Lower leg skin (tissue), 4 donors: ENCODE data around the gene DUSP22. TPM values are rescaled to one million over a fixed set of nuclear protein-coding genes. Genes with fewer than 3 reads are reported as not detected.

Experiments used
- DNase-seq, 2 donors: peaks; one replicate each; pipeline ENCODE4 v3.0.0-alpha.2; 2019; ENCODE audit warnings: low spot score in 2 of 2
- H3K4me3 ChIP-seq: fragments of 200-600 bp; sonication (generic); 2 replicates; pipeline ENCODE4 v1.5.1; 2017; ENCODE audit warnings: mild to moderate bottlenecking, low read depth; ENCODE audit not compliant: poor library complexity, severe bottlenecking
- POLR2A ChIP-seq, 2 donors: fragments of 450-650 bp; IDR thresholded peaks; one replicate each; pipeline ENCODE4 v1.6.1; 2016 to 2017; ENCODE audit warnings: antibody characterized with exemption in 2 of 2, mild to moderate bottlenecking in 1 of 2, moderate library complexity in 1 of 2
- WGBS, 2 donors: methylation state at CpG; one replicate each; pipeline ENCODE4 v1.1.5; 2018; 5-methylcytosine and 5-hydroxymethylcytosine counted together
- intact Hi-C: fragments of 100-400 bp; cut with DNase I; formaldehyde crosslinking; loops from one replicate; pipeline ENCODE4 v1.15.0; 2023; ENCODE audit warnings: low total_unique reads
- total RNA-seq, 4 donors: library from RNA; depleted of rRNA; stranded (reverse); fragments of >200 nt; gene quantifications; one replicate each; pipeline ENCODE4 v1.1.0, GENCODE V29; 2016
- TF ChIP-seq, protein P1 (sequence below), 3 donors: fragments of 450-650 bp; IDR thresholded peaks; one replicate each; pipeline ENCODE4 v1.5.1; 2016; ENCODE audit warnings: antibody characterized with exemption in 3 of 3, mild to moderate bottlenecking in 3 of 3, moderate library complexity in 2 of 3

Gene DUSP22
- total RNA-seq, 4 donors from 2014 or later: 53.2 to 81.1 (median 63.4) TPM

DNA sequence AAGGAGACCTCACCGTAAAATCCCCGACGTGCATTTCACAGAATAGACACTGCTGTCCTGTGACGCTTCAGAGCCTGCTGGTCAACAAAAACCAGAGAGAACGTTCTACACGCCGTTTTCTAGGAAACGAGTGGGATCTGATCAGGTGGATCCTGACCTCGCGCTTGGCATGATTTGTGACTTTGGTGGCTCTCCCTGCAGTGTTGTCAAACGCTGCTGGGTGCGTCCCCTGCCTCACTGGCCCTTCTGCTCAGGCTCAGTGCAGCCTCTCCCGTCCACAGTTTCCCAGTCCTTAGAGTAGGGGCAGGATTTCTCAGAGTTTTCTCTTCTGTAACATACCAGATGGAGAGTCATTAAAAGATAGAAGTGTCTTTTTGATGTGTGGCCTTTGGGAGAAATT lies 71.6 kb downstream of the DUSP22 start:
- no peak for TF ChIP-seq POLR2A (IDR thresholded peaks at IDR 0.05)
- TF ChIP-seq, protein P1, sequence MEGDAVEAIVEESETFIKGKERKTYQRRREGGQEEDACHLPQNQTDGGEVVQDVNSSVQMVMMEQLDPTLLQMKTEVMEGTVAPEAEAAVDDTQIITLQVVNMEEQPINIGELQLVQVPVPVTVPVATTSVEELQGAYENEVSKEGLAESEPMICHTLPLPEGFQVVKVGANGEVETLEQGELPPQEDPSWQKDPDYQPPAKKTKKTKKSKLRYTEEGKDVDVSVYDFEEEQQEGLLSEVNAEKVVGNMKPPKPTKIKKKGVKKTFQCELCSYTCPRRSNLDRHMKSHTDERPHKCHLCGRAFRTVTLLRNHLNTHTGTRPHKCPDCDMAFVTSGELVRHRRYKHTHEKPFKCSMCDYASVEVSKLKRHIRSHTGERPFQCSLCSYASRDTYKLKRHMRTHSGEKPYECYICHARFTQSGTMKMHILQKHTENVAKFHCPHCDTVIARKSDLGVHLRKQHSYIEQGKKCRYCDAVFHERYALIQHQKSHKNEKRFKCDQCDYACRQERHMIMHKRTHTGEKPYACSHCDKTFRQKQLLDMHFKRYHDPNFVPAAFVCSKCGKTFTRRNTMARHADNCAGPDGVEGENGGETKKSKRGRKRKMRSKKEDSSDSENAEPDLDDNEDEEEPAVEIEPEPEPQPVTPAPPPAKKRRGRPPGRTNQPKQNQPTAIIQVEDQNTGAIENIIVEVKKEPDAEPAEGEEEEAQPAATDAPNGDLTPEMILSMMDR (IDR thresholded peaks at IDR 0.05): no peak
- 90% methylated on average over 13 of the region's 13 CpGs for WGBS, 2 donors
- H3K4me3 ChIP-seq: no peak overlapping the region
- intact Hi-C loops: no loop called here
- no peak for DNase-seq

DNA sequence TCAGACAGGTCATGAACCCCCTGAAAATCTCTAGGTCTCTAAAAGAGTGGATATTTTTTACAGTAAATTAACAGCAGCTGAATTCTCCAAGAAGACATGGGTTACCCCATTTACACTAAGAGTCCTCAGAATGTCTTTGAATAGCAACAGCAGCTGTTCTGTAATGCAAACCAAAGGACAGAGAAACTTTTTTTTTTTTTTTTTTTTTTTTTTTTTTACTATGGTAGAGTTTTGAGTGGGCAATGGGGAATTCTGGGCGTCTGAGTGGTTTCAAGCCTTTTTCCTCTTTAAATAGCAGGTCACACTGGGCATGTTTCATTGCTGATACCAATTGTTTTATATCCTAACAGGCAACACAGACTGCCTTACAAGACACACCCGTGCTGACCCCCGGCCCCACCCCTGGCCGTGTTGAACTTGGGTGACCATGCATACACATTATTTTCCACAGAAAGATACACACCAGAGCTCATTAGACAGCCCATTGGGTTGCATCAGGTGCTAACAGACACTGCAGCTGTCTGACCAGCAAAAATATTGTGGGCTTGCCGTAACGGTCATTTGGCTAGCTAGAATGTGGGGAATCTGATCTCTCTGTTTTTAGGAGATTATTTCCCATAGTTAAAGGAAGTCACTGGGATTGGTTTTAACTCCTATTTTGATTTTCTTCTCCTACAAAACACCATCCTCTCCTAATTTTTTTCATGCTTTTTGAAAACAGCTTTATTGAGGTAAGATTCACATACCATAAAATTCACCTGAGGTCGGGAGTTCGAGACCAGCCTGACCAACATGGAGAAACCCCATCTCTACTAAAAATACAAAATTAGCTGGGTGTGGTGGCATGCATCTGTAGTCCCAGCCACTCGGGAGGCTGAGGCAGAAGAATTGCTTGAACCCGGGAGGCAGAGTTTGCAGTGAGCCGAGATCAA lies 72.6 kb downstream of the DUSP22 start:
- TF ChIP-seq POLR2A (IDR thresholded peaks at IDR 0.05): no peak
- TF ChIP-seq, protein P1 (IDR thresholded peaks at IDR 0.05): no peak
- no peak for DNase-seq
- H3K4me3 ChIP-seq: no peak overlapping the region
- WGBS, 2 donors: 71 to 79% methylated on average over 11 of the region's 11 CpGs
- intact Hi-C loops: no loop called here

DNA sequence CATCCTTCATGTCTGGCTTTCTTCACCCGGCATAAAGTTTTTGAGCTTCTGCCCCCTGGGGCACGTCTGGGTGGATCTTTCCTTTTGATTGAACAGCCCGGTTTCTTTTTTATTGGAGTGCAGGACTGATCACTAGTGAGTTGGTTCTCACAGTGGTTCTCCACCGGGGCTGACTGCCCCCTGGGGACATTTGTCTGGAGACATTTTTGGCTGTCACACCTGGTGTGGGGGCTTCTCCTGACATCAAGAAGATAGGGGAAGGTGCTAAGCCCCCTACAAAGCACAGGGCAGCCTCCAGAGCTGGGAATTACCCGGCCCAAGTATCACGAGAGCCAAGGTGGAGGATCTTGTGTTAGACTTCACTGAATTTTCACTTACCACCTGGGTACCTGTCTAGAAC lies 73.5 kb downstream of the DUSP22 start:
- DNase-seq: no peak
- intact Hi-C loops: no loop called here
- 71 to 73% methylated on average over 6 of the region's 6 CpGs for WGBS, 2 donors
- no peak for TF ChIP-seq POLR2A (IDR thresholded peaks at IDR 0.05)
- TF ChIP-seq, protein P1 (IDR thresholded peaks at IDR 0.05): no peak
- no peak overlapping the region for H3K4me3 ChIP-seq

DNA sequence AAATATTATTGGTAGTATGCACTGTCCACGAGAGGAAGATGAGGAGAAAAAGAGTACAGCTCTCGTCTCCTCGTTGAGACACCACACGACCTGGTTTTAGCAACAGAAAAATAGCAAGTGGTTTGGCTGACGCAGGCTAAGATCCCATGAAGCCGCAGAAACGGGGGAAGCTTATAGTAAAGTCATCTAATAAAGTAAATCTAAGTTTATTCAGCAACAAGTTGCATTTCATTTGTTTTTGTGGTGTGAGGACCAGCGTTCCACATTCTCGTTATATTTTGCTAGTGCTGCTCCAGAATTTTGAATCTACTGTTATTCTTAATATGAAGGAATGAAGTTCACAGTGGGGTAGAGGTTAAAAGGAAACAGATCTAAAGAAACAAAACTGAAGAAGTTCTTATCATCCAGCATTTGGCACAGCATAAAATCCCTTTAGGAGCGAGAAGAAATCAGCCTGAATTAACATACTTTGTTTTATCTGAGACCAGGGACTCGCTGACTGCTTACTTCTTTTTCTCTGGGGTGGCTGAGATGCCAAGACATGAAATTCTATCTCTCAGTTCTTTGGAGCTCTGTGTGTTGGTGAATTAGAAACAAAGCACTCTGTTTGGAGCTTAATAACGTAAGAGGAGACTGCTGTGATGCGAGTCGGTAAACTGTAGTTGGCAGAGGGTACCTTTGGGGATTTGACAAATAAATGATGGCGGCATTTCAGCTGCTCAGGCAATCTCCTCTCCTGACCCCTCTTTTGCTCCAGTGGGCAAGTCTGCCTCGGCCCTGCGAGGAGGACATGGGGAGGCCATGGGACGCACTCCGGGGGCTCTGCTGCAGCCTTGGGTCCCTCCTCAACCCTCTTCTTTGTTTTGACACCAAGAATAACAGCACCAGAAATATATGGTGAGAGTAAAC lies 74.4 kb downstream of the DUSP22 start:
- TF ChIP-seq POLR2A (IDR thresholded peaks at IDR 0.05): no peak
- TF ChIP-seq, protein P1 (IDR thresholded peaks at IDR 0.05): no peak
- DNase-seq: no peak
- no peak overlapping the region for H3K4me3 ChIP-seq
- intact Hi-C loops: no loop called here
- 72 to 73% methylated on average over 19 of the region's 19 CpGs for WGBS, 2 donors

DNA sequence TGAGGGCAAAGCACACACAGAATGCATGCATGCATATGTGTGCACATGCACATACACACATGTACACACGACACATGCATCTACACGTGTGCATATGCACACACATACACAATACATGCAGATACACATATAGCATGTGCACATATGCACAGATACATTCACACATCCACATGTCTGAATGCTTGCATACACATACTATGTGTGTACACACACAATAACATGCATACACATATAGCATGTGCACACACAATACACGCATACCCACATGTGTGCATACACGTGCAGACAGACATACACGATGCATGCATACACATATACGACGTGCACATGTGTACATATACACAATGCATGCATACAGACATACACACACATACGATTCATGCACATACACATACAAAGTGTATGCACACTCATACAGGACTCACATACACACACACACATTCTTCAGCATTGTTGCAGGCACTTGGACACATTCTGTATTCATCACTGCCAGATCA lies 75.1 kb downstream of the DUSP22 start:
- TF ChIP-seq POLR2A (IDR thresholded peaks at IDR 0.05): no peak
- TF ChIP-seq, protein P1 (IDR thresholded peaks at IDR 0.05): no peak
- no peak overlapping the region for H3K4me3 ChIP-seq
- WGBS, 2 donors: 81 to 88% methylated on average over 8 of the region's 8 CpGs
- intact Hi-C loops: no loop called here
- DNase-seq: no peak
